HepG2 (cell line): Measurements from ENCODE around the gene CLDND2. TPM values are rescaled to one million over a fixed set of nuclear protein-coding genes. Genes with fewer than 3 reads are reported as not detected.

ENCODE experiments used
- ADNP ChIP-seq: sonication (generic); formaldehyde crosslinking; IDR thresholded peaks from 2 replicates; pipeline ENCODE4 v1.4.0; 2020; ENCODE audit warnings: missing genetic modification reagents
- CAMTA2 ChIP-seq: sonication (generic); formaldehyde crosslinking; IDR thresholded peaks from 2 replicates; pipeline ENCODE4 v1.4.0; 2020; ENCODE audit warnings: mild to moderate bottlenecking, missing genetic modification reagents, borderline replicate concordance
- GABPB1 ChIP-seq: IDR thresholded peaks from 2 replicates; pipeline ENCODE4 v1.6.1; 2016; ENCODE audit warnings: mild to moderate bottlenecking, missing genetic modification reagents, moderate library complexity, missing compliant biosample characterization
- GTF3A ChIP-seq: sonication (generic); formaldehyde crosslinking; conservative IDR thresholded peaks from 2 replicates; pipeline ENCODE4 v1.4.0; 2020; ENCODE audit warnings: mild to moderate bottlenecking, missing genetic modification reagents
- HOXA5 ChIP-seq: sonication (generic); formaldehyde crosslinking; IDR thresholded peaks from 2 replicates; pipeline ENCODE4 v1.4.0; 2020; ENCODE audit warnings: missing genetic modification reagents
- ISL2 ChIP-seq: sonication (generic); formaldehyde crosslinking; IDR thresholded peaks from 2 replicates; pipeline ENCODE4 v1.5.0; 2020; ENCODE audit warnings: missing genetic modification reagents
- KLF15 ChIP-seq: sonication (generic); formaldehyde crosslinking; IDR thresholded peaks from 2 replicates; pipeline ENCODE4 v1.8.1; 2023; ENCODE audit warnings: borderline replicate concordance, mild to moderate bottlenecking, inconsistent platforms, missing genetic modification reagents, mixed read lengths
- MAFK ChIP-seq, 2 experiments: IDR thresholded peaks in 1 of 2; conservative IDR thresholded peaks in 1 of 2; 2 replicates each; pipeline ENCODE4 v1.6.1; 2011; ENCODE audit warnings: improper control_type of control experiment in 2 of 2, low read length in 2 of 2
- MXD4 ChIP-seq: IDR thresholded peaks from 2 replicates; pipeline ENCODE4 v1.6.1; 2016; ENCODE audit warnings: mild to moderate bottlenecking, missing biosample characterization, missing genetic modification reagents
- NFATC3 ChIP-seq: sonication (generic); formaldehyde crosslinking; IDR thresholded peaks from 2 replicates; pipeline ENCODE4 v1.5.1; 2020; ENCODE audit warnings: mild to moderate bottlenecking, missing genetic modification reagents
- RBM39 ChIP-seq: fragments of 200-400 bp; formaldehyde crosslinking; IDR thresholded peaks from one replicate; pipeline ENCODE4 v1.6.1; 2018; ENCODE audit warnings: antibody characterized with exemption, mild to moderate bottlenecking, low read depth, low read length; ENCODE audit not compliant: poor library complexity, severe bottlenecking
- SETDB1 ChIP-seq: sonication (generic); formaldehyde crosslinking; IDR thresholded peaks from 2 replicates; pipeline ENCODE4 v1.5.1; 2020; ENCODE audit warnings: missing genetic modification reagents, mild to moderate bottlenecking, borderline replicate concordance
- WIZ ChIP-seq: sonication (generic); formaldehyde crosslinking; IDR thresholded peaks from 2 replicates; pipeline ENCODE4 v1.5.1; 2020; ENCODE audit warnings: mild to moderate bottlenecking, missing genetic modification reagents
- ZBTB25 ChIP-seq: IDR thresholded peaks from 2 replicates; pipeline ENCODE4 v1.6.1; 2018; ENCODE audit warnings: missing genetic modification reagents
- ZKSCAN5 ChIP-seq: sonication (generic); formaldehyde crosslinking; IDR thresholded peaks from 2 replicates; pipeline ENCODE4 v1.5.1; 2020; ENCODE audit warnings: mild to moderate bottlenecking, missing genetic modification reagents
- ZNF232 ChIP-seq: sonication (generic); formaldehyde crosslinking; IDR thresholded peaks from 2 replicates; pipeline ENCODE4 v1.4.0; 2020; ENCODE audit warnings: missing genetic modification reagents, borderline replicate concordance
- ZNF275 ChIP-seq: sonication (generic); formaldehyde crosslinking; IDR thresholded peaks from 2 replicates; pipeline ENCODE4 v1.8.0; 2022; ENCODE audit warnings: missing genetic modification reagents, mild to moderate bottlenecking, inconsistent platforms, borderline replicate concordance
- ZNF333 ChIP-seq: sonication (generic); formaldehyde crosslinking; IDR thresholded peaks from 2 replicates; pipeline ENCODE4 v1.4.0; 2020; ENCODE audit warnings: mild to moderate bottlenecking, missing genetic modification reagents, borderline replicate concordance
- ZNF33B ChIP-seq: sonication (generic); formaldehyde crosslinking; IDR thresholded peaks from 2 replicates; pipeline ENCODE4 v1.5.1; 2020; ENCODE audit warnings: mild to moderate bottlenecking, missing genetic modification reagents
- ZNF34 ChIP-seq: sonication (generic); formaldehyde crosslinking; IDR thresholded peaks from 2 replicates; pipeline ENCODE4 v1.4.0; 2020; ENCODE audit warnings: mild to moderate bottlenecking, missing genetic modification reagents, borderline replicate concordance
- ZNF382 ChIP-seq: sonication (generic); formaldehyde crosslinking; IDR thresholded peaks from 2 replicates; pipeline ENCODE4 v1.5.0; 2020; ENCODE audit warnings: missing genetic modification reagents, mild to moderate bottlenecking, borderline replicate concordance
- ZNF512 ChIP-seq: sonication (generic); formaldehyde crosslinking; IDR thresholded peaks from 2 replicates; pipeline ENCODE4 v1.4.0; 2020; ENCODE audit warnings: mild to moderate bottlenecking, missing genetic modification reagents
- ZNF713 ChIP-seq: sonication (generic); formaldehyde crosslinking; IDR thresholded peaks from 2 replicates; pipeline ENCODE4 v1.4.0; 2020; ENCODE audit warnings: mild to moderate bottlenecking, missing genetic modification reagents
- ZNF75D ChIP-seq: sonication (generic); formaldehyde crosslinking; IDR thresholded peaks from 2 replicates; pipeline ENCODE4 v1.8.1; 2023; ENCODE audit warnings: missing genetic modification reagents, mild to moderate bottlenecking, borderline replicate concordance
- ZNF776 ChIP-seq: sonication (generic); formaldehyde crosslinking; IDR thresholded peaks from 2 replicates; pipeline ENCODE4 v1.4.0; 2020; ENCODE audit warnings: mild to moderate bottlenecking, missing genetic modification reagents
- ZNF839 ChIP-seq: sonication (generic); formaldehyde crosslinking; IDR thresholded peaks from 2 replicates; pipeline ENCODE4 v1.4.0; 2020; ENCODE audit warnings: missing genetic modification reagents, mild to moderate bottlenecking, borderline replicate concordance
- polyA plus RNA-seq, 8 experiments: library from polyadenylated mRNA; depleted of rRNA in 3 of 8; stranded (reverse) in 7 of 8; unstranded in 1 of 8; fragments of >200 nt; fragmentation: Illumina TruSeq in 4 of 8; extraction: Trizol in 4 of 8; gene quantifications; 2 replicates each; pipeline versions ENCODE4 v1.2.1 to v1.2.3, GENCODE V29; 2011 to 2016; ENCODE audit warnings: low read depth in 4 of 8, missing spikeins in 1 of 8, mixed read lengths in 1 of 8; ENCODE audit not compliant: insufficient read depth in 1 of 8
- total RNA-seq, 5 experiments: library from RNA; depleted of rRNA; stranded (reverse); fragments of >200 nt; fragmentation: Illumina TruSeq; extraction: Trizol; gene quantifications; 2 replicates each; pipeline ENCODE4 v1.2.3, GENCODE V29; 2016; ENCODE audit warnings: low read depth in 1 of 5

The CLDND2 gene
- total and polyA plus RNA-seq, 2 of the 13 experiments (the other 11 are each of a cell fraction or from before 2014, with no cell fraction given), result 0.84 to 1.8 TPM

- TF ChIP-seq ZNF776 (CRISPR knock-in tag) (0 out of 2 replicates have a peak, but pooled peaks have one; percentile 64), GABPB1 (CRISPR knock-in tag) (no peak; the same call in 1 of the 2 replicates), MAFK (conservative IDR thresholded peaks at IDR 0.05 in 1 of 2, IDR thresholded peaks at IDR 0.05 in 1 of 2; ENCODE audit: low read length in 2 of 2) (no peak), ADNP (no peak), ZNF33B (CRISPR knock-in tag) (no peak), ZNF232 (CRISPR knock-in tag) (no peak), WIZ (CRISPR knock-in tag) (no peak), GTF3A (CRISPR knock-in tag) (no peak), ZNF839 (no peak), ZNF512 (no peak), ZNF713 (no peak), ZNF382 (CRISPR knock-in tag) (no peak), MXD4 (CRISPR knock-in tag) (peak; percentile 33), ISL2 (CRISPR knock-in tag) (no peak; the same call in 1 of the 2 replicates), RBM39 (peak; percentile 27), ZKSCAN5 (no peak; the same call in 1 of the 2 replicates), ZNF34 (no peak), SETDB1 (CRISPR knock-in tag) (no peak), ZNF75D (CRISPR knock-in tag) (no peak), ZNF333 (no peak), ZBTB25 (no peak; the same call in 1 of the 2 replicates), KLF15 (CRISPR knock-in tag) (no peak), NFATC3 (CRISPR knock-in tag) (no peak), CAMTA2 (CRISPR knock-in tag) (no peak), HOXA5 (0 out of 2 replicates have a peak, but pooled peaks have one; percentile 9), ZNF275 (CRISPR knock-in tag) (no peak)
Measured at GRCh38 chr19:51365211-51365964, 3.4 kb downstream of the CLDND2 start (continued).
